Uterus (tissue), 2 donors: ENCODE data around the gene JARID2.

ENCODE experiments used
- POLR2A ChIP-seq, 2 donors: fragments of 450-650 bp; IDR thresholded peaks; one replicate each; pipeline ENCODE4 v1.6.1; 2016; ENCODE audit warnings: antibody characterized with exemption in 2 of 2, mild to moderate bottlenecking in 1 of 2, moderate library complexity in 1 of 2
- TF ChIP-seq, protein P1 (sequence below), 4 experiments: fragments of 200-600 bp in 2 of 4; fragments of 450-650 bp in 2 of 4; sonication (generic) in 2 of 4; IDR thresholded peaks; one replicate each; pipeline ENCODE4 v1.5.1; 2016 to 2019; ENCODE audit warnings: antibody characterized with exemption in 4 of 4, mild to moderate bottlenecking in 2 of 4, moderate library complexity in 1 of 4

- no peak for TF ChIP-seq POLR2A (IDR thresholded peaks at IDR 0.05)
- TF ChIP-seq, protein P1, sequence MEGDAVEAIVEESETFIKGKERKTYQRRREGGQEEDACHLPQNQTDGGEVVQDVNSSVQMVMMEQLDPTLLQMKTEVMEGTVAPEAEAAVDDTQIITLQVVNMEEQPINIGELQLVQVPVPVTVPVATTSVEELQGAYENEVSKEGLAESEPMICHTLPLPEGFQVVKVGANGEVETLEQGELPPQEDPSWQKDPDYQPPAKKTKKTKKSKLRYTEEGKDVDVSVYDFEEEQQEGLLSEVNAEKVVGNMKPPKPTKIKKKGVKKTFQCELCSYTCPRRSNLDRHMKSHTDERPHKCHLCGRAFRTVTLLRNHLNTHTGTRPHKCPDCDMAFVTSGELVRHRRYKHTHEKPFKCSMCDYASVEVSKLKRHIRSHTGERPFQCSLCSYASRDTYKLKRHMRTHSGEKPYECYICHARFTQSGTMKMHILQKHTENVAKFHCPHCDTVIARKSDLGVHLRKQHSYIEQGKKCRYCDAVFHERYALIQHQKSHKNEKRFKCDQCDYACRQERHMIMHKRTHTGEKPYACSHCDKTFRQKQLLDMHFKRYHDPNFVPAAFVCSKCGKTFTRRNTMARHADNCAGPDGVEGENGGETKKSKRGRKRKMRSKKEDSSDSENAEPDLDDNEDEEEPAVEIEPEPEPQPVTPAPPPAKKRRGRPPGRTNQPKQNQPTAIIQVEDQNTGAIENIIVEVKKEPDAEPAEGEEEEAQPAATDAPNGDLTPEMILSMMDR (IDR thresholded peaks at IDR 0.05): no peak
Observed at GRCh38 chr6:15319677-15320076, 73.8 kb downstream of the JARID2 start.
